Mesothelial cell of epicardium (in vitro differentiated cells): ENCODE measurements around the gene RHOF. TPM values are rescaled to one million over a fixed set of nuclear protein-coding genes. Genes with fewer than 3 reads are reported as not detected.

Experiments used
- DNase-seq, 2 experiments: peaks; one replicate each; pipeline ENCODE4 v3.0.0; 2021; ENCODE audit warnings: low spot score in 2 of 2; ENCODE audit not compliant: unreplicated experiment in 2 of 2
- H3K27ac Mint-ChIP-seq: 2 replicates; pipeline ENCODE4 v1.8.0; 2021; ENCODE audit warnings: mixed read lengths
- H3K27me3 Mint-ChIP-seq: 2 replicates; pipeline ENCODE4 v1.8.0; 2021; ENCODE audit warnings: low read depth, mixed read lengths
- H3K36me3 Mint-ChIP-seq: 2 replicates; pipeline ENCODE4 v1.8.0; 2021; ENCODE audit warnings: mixed read lengths
- H3K4me1 Mint-ChIP-seq: 2 replicates; pipeline ENCODE4 v1.8.0; 2021; ENCODE audit warnings: mixed read lengths
- H3K4me3 Mint-ChIP-seq: 2 replicates; pipeline ENCODE4 v1.8.0; 2021; ENCODE audit warnings: mild to moderate bottlenecking, moderate library complexity, mixed read lengths
- H3K9me3 Mint-ChIP-seq: 2 replicates; pipeline ENCODE4 v1.8.0; 2021; ENCODE audit warnings: mixed read lengths
- total RNA-seq: library from RNA; stranded (reverse); gene quantifications from 3 replicates; pipeline ENCODE4 v1.2.1, GENCODE V29; 2021
- TF ChIP-seq, protein P1 (sequence below): fragments of 200-600 bp; sonication (generic); IDR thresholded peaks from one replicate; pipeline ENCODE4 v1.5.0; 2021; ENCODE audit warnings: antibody characterized with exemption; ENCODE audit not compliant: unreplicated experiment

RHOF gene
- total RNA-seq, 1 donor from 2014 or later = 37.8 TPM

DNA sequence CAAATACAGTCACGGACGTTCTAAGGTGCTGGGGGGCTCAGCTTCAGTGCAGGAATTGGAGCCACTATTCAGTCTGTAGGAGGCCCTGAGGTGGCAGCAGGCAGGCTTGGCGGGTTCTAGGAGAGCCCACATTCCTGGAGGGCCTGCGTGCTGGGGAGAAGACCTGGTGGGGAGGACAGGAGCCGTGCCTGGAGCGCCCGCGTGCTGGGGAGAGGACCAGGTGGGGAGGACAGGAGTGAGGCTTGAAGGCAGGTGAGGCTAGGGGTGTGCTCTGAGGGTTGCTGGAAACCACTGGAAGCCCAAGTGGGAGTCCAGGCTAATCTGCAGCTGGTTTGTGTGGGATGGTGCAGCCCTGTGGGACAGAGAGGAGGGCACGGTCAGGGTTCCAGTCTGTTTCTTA, 23.1 kb downstream of the RHOF start:
- Mint-ChIP-seq H3K9me3 (no peaks in the 10 kb centered on the region), H3K27ac (peak overlapping the region; percentile 90), H3K36me3 (no peaks in the 10 kb centered on the region), H3K4me1 (peaks cover 52% of the 10 kb centered on the region), H3K27me3 (no peaks in the 10 kb centered on the region), H3K4me3 (no peak overlapping the region)
- peak in 1 of 2 experiments; percentile 39 for DNase-seq
- TF ChIP-seq, protein P1, sequence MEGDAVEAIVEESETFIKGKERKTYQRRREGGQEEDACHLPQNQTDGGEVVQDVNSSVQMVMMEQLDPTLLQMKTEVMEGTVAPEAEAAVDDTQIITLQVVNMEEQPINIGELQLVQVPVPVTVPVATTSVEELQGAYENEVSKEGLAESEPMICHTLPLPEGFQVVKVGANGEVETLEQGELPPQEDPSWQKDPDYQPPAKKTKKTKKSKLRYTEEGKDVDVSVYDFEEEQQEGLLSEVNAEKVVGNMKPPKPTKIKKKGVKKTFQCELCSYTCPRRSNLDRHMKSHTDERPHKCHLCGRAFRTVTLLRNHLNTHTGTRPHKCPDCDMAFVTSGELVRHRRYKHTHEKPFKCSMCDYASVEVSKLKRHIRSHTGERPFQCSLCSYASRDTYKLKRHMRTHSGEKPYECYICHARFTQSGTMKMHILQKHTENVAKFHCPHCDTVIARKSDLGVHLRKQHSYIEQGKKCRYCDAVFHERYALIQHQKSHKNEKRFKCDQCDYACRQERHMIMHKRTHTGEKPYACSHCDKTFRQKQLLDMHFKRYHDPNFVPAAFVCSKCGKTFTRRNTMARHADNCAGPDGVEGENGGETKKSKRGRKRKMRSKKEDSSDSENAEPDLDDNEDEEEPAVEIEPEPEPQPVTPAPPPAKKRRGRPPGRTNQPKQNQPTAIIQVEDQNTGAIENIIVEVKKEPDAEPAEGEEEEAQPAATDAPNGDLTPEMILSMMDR = no peak

DNA sequence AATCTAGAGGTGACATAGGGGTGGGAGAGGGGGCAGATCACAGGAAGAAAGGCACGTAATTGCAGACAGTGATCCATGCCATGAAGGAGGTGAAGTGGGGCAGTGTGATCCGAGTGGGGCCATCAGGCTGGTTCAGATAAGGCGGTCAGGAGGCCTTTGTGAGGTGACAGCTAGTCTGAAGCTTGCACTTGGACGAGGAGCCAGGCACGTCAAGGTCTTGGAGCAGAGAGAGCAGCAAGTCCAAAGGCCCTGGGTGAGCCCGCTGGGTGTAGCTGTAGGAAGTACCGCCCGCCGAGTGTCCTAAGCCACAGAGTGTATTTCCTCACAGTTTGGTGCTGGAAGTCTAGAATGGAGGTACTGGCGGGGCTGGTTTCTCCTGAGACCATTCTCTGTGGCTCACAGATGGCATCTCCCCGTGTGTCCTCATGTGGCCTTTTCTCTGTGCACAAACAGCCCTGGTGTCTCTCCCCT, 23.6 kb downstream of the RHOF start:
- no peak overlapping the region for H3K4me3 Mint-ChIP-seq
- no peak for DNase-seq
- TF ChIP-seq, protein P1 = no peak
- no peaks in the 10 kb centered on the region for H3K9me3 Mint-ChIP-seq
- peaks cover 48% of the 10 kb centered on the region for H3K4me1 Mint-ChIP-seq
- peak overlapping the region; percentile 90 for H3K27ac Mint-ChIP-seq
- H3K36me3 Mint-ChIP-seq = no peaks in the 10 kb centered on the region
- H3K27me3 Mint-ChIP-seq = no peaks in the 10 kb centered on the region

DNA sequence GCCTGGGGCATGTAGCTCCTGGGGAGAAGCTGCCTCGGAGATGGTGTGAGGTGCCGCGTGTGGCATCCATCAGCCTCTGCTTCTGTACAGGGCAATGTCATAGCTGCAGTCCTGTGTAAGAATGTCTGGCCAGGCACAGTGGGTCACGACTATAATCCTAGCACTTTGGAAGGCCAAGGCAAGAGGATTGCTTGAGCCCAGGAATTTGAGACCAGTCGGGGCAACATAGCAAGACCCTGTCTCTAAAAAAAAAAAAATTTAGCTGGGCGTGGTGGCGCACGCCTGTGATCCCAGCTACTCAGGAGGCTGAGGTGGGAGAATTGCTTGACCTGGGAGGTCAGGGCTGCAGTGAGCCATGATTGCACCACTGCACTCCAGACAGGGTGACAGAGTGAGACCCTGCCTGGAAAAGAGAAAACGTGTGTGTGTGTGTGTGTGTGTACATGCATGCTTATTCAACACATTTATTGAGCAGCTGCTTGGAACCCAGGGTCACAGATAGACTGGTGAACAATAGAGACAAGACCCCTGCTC, 24.1 kb downstream of the RHOF start:
- Mint-ChIP-seq H3K27me3 (no peaks in the 10 kb centered on the region), H3K36me3 (no peaks in the 10 kb centered on the region), H3K4me3 (no peak overlapping the region), H3K27ac (peak overlapping the region; percentile 39), H3K9me3 (no peaks in the 10 kb centered on the region), H3K4me1 (peaks cover 44% of the 10 kb centered on the region)
- TF ChIP-seq, protein P1 = no peak
- no peak for DNase-seq

DNA sequence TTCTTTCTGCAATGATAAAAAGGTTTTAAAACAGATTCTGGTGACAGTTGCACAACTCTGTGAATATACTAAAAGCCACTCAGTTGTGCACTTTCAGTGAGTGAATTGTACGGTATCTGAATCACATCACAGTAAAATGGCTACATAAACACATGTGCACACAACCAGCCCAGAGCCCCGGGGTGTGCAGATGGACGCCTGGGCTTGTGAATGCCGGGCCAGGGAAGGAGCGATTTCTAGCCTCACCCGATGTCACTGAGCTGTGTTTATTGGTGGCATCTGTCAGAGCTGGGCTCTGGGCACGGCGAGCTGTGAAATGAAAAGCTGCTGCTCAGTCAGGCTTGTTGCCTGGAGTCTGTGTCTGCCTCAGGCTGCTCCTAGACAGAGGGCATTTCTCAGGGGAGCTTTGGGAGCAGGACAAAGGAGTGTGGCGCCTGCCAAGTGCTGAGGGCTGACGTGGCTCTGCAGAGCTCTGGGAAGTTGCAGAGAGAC, 25.9 kb downstream of the RHOF start:
- TF ChIP-seq, protein P1 = no peak
- Mint-ChIP-seq H3K4me3 (no peak overlapping the region), H3K27me3 (no peaks in the 10 kb centered on the region), H3K36me3 (no peaks in the 10 kb centered on the region), H3K4me1 (peaks cover 30% of the 10 kb centered on the region), H3K9me3 (no peaks in the 10 kb centered on the region), H3K27ac (peak overlapping the region; percentile 50)
- no peak for DNase-seq

DNA sequence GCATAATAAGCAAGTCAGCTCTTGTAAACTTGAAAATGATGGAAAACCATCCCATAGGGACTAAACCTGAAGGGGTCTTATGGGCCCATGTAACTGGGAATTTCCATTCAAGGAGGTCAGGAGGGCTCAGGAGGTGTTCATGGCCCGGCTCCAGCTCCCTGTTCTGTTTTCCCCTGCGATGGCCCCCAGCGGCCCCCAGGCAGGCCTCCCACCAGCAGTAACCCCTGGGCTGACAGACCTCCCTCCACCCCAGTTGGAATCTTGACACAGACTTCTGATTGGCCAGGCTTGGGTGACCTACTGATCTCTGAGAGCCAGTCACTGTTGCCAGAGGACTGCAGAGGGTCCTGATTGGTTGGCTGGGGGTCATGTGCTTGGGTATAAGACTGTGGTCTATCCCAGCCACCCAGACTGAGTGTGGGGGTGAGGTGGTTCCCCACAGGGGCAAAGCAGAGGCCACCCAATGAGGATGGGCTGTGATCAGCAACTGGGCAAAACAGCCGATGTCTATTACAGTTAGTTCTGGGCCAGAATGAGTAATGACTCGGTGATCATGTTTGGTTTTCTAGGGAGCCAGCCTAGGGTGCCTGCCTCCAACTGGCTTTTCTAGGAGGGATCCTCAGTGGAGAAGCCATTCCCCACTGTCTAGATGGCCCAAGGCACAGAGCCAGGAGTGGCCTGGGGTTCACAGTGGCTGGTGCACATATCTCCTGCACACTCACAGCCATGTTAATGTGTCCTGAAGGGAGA, 27.0 kb downstream of the RHOF start:
- Mint-ChIP-seq H3K36me3 (peaks cover 4% of the 10 kb centered on the region), H3K27me3 (no peaks in the 10 kb centered on the region), H3K9me3 (no peaks in the 10 kb centered on the region), H3K4me1 (peaks cover 29% of the 10 kb centered on the region), H3K4me3 (no peak overlapping the region), H3K27ac (peak overlapping the region; percentile 34)
- no peak for DNase-seq
- TF ChIP-seq, protein P1 = no peak
